Lower lobe of right lung (tissue), 2 donors: ENCODE results near the gene LCE2C. TPM values are rescaled to one million over a fixed set of nuclear protein-coding genes. Genes with fewer than 3 reads are reported as not detected.
"Not testable (repeated sequence)": the region's sequence is repeated elsewhere in the genome, so short reads cannot be mapped to it uniquely, and the experiment has no call there.

Experiments
- ATAC-seq, 2 donors: fragments of 200-7000 bp; cut with Tn5 transposase; one replicate each; pipeline ENCODE4 v1.9.1; 2020 to 2022; ENCODE audit warnings: mild to moderate bottlenecking in 2 of 2, moderate library complexity in 2 of 2
- DNase-seq: peaks from one replicate; pipeline ENCODE4 v3.0.0-alpha.2; 2020
- H3K27ac ChIP-seq: fragments of 200-600 bp; one replicate; pipeline ENCODE4 v1.8.0; 2022
- H3K27me3 ChIP-seq: fragments of 200-600 bp; one replicate; pipeline ENCODE4 v1.8.0; 2022; ENCODE audit warnings: low read depth
- H3K36me3 ChIP-seq: fragments of 200-600 bp; one replicate; pipeline ENCODE4 v1.8.0; 2022; ENCODE audit warnings: mild to moderate bottlenecking
- H3K4me1 ChIP-seq: fragments of 200-600 bp; one replicate; pipeline ENCODE4 v1.8.0; 2022
- H3K4me3 ChIP-seq: fragments of 200-600 bp; one replicate; pipeline ENCODE4 v1.8.0; 2022; ENCODE audit warnings: mild to moderate bottlenecking
- H3K9me3 ChIP-seq: fragments of 200-600 bp; one replicate; pipeline ENCODE4 v1.8.0; 2022
- CTCF ChIP-seq: fragments of 200-600 bp; IDR thresholded peaks from one replicate; pipeline ENCODE4 v1.8.0; 2022; ENCODE audit warnings: antibody characterized with exemption, mild to moderate bottlenecking
- intact Hi-C: fragments of 100-400 bp; cut with DNase I; formaldehyde crosslinking; loops from one replicate; pipeline ENCODE4 v1.11.0; 2022
- total RNA-seq: library from RNA; stranded (reverse); fragmentation: NEBNext Ultra II Directional; extraction: Animal tissue kit (Norgen Biotek cat#: 25700); gene quantifications from one replicate; pipeline ENCODE4 v1.2.1, GENCODE V29; 2021
- donor health status: DM: no; HTN: yes; CAD: no; lungs with severe emphysema.

LCE2C gene
- total RNA-seq, 1 donor from 2014 or later: not detected

- no peak for DNase-seq
- H3K27ac ChIP-seq: no peak overlapping the region
- intact Hi-C loops: no loop called here
Observed at GRCh38 chr1:152646656-152647055, 28.4 kb upstream of the LCE2C start.

GRCh38 chr1:152654110-152654509, 21.0 kb upstream of the LCE2C start:
- no peaks in the 10 kb centered on the region for H3K36me3 ChIP-seq
- no peaks in the 10 kb centered on the region for H3K27me3 ChIP-seq
- no peak overlapping the region for H3K27ac ChIP-seq
- no peaks in the 10 kb centered on the region for H3K4me1 ChIP-seq
- TF ChIP-seq CTCF: peak; percentile 61
- ATAC-seq: peak; percentile 61 to 64
- intact Hi-C loops: no loop called here
- H3K4me3 ChIP-seq: no peak overlapping the region
- DNase-seq: peak; percentile 41
- H3K9me3 ChIP-seq: no peaks in the 10 kb centered on the region

More at GRCh38 chr1:152646656-152647055, 28.4 kb upstream of the LCE2C start:
- Histone ChIP-seq H3K4me1 (no peaks in the 10 kb centered on the region), H3K27me3 (peaks cover 6% of the 10 kb centered on the region), H3K36me3 (no peaks in the 10 kb centered on the region), H3K4me3 (no peak overlapping the region), H3K9me3 (no peaks in the 10 kb centered on the region)
- TF ChIP-seq CTCF: no peak
- ATAC-seq: no peak

DNA sequence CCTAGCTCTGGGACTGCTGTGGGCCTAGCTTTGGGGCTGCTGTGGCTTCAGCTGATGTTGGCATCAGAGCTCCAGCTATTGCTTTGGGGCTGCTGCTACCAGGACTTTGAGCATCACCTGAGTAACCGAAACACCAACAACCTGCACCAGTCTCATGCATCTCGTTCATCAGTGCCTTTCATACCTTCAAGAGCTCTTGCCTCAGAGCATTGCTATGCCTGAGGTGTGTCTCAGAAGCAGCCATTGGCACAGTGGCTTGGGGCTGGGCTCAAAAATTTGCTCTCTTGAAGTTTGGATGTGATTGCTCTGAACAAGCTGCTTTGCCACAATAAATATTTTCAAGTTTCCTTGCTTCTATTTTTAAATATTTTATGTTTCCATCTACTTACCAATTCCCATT, 18.6 kb upstream of the LCE2C start:
- no peaks in the 10 kb centered on the region for H3K9me3 ChIP-seq
- intact Hi-C loops: no loop called here
- no peaks in the 10 kb centered on the region for H3K36me3 ChIP-seq
- H3K27me3 ChIP-seq: no peaks in the 10 kb centered on the region
- no peak overlapping the region for H3K27ac ChIP-seq
- H3K4me3 ChIP-seq: no peak overlapping the region
- DNase-seq: no peak
- no peaks in the 10 kb centered on the region for H3K4me1 ChIP-seq
- TF ChIP-seq CTCF: no peak
- peak; percentile 78 to 82 for ATAC-seq

- Histone ChIP-seq H3K4me3 (no peak overlapping the region), H3K4me1 (no peaks in the 10 kb centered on the region), H3K27me3 (no peaks in the 10 kb centered on the region), H3K36me3 (no peaks in the 10 kb centered on the region), H3K9me3 (no peaks in the 10 kb centered on the region), H3K27ac (no peak overlapping the region)
- intact Hi-C loops: no loop called here
- no peak for TF ChIP-seq CTCF
- DNase-seq (no peak), ATAC-seq (no peak)
Observed at GRCh38 chr1:152657677-152658076, 17.4 kb upstream of the LCE2C start.

DNA sequence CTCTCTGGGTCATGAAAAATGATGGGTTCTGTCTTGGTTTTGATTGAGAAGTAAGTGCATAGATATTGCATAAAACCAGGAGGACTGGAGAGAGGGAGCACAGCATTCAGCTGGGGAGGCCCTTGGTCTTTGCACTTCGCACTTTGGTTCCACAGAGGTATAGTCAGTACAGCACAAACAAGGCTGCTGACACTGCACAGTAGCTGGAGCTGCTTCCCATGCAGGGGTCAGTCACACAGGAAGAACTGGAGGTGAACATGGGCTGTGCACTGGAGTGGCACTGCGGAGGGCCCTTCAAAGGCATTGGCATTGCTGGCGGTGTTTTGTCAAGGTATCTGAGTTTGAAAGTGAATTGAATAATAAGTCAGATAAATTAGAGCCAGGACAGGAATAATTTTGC, 16.4 kb upstream of the LCE2C start:
- intact Hi-C loops: no loop called here
- DNase-seq: no peak
- Histone ChIP-seq H3K36me3 (no peaks in the 10 kb centered on the region), H3K9me3 (no peaks in the 10 kb centered on the region), H3K27ac (no peak overlapping the region), H3K27me3 (no peaks in the 10 kb centered on the region), H3K4me1 (no peaks in the 10 kb centered on the region), H3K4me3 (no peak overlapping the region)
- ATAC-seq: no peak
- no peak for TF ChIP-seq CTCF

DNA sequence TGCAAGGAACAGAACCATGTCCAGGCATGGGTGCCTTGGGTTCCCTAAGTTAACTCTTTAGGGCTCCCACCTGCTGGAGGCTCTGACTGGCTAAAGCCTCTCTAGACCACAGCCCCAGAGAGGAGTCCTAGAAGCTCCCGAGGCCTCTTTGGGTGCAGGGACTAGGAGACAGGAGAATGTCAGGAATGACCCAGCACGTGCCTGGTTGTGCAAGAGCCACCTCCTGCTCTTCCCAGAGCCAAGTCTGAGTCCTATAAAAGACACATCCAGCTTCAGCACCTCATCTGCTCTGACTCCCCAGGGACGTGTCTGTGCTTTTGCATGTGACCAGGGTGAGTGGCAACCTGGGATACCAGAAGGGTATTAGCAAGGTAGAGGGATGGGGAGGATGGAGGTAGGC, 12.0 kb upstream of the LCE2C start, which contains the start of gene LCE2D:
Gene LCE2D (plus strand): TSS at position 283 of the 400 bp plus-strand sequence. CDS start 726 bp downstream, outside the sequence.
- ATAC-seq (no peak), DNase-seq (no peak)
- H3K27ac ChIP-seq: no peak within 1 kb of the TSS
- H3K9me3 ChIP-seq: no peaks in the 10 kb centered on the region
- no peak for TF ChIP-seq CTCF
- H3K36me3 ChIP-seq: no peaks in the 10 kb centered on the region
- no peaks in the 10 kb centered on the region for H3K4me1 ChIP-seq
- H3K4me3 ChIP-seq: no peak within 1 kb of the TSS
- intact Hi-C loops: no loop called here
- no peaks in the 10 kb centered on the region for H3K27me3 ChIP-seq

- not testable (repeated sequence) for ATAC-seq
Observed at GRCh38 chr1:152666171-152666570, 8.9 kb upstream of the LCE2C start.

More at GRCh38 chr1:152666171-152666570, 8.9 kb upstream of the LCE2C start:
- DNase-seq, H3K9me3 ChIP-seq, H3K36me3 ChIP-seq, H3K27me3 ChIP-seq, H3K4me1 ChIP-seq, intact Hi-C loops, H3K4me3 ChIP-seq, H3K27ac ChIP-seq: not testable (repeated sequence)
